Kidney (tissue), 14 donors: ENCODE measurements around the gene SNRNP48. TPM values are rescaled to one million over a fixed set of nuclear protein-coding genes. Genes with fewer than 3 reads are reported as not detected.

Source experiments
- DNase-seq, 5 donors: peaks; one replicate each; pipeline ENCODE4 v3.0.0-alpha.2; 2013 to 2020
- FAIRE-seq: peaks from 2 replicates; lab custom pipeline; 2012; peaks lifted over from hg19 to GRCh38; lab: Jason Lieb, UNC
- H3K27ac ChIP-seq, 2 donors: one replicate each; pipeline ENCODE4 v1.7.0; 2013; ENCODE audit warnings: low read depth in 2 of 2, low read length in 2 of 2, inconsistent platforms in 1 of 2
- H3K27me3 ChIP-seq: one replicate; pipeline ENCODE4 v1.7.1; 2013; ENCODE audit warnings: low read length, inconsistent platforms; ENCODE audit not compliant: control insufficient read depth, insufficient read depth
- H3K36me3 ChIP-seq, 3 donors: one replicate each; pipeline versions ENCODE4 v1.7.0 to v1.7.1; 2013; ENCODE audit warnings: low read length in 3 of 3, control low read depth in 1 of 3, inconsistent platforms in 1 of 3; ENCODE audit not compliant: insufficient read depth in 3 of 3, control insufficient read depth in 2 of 3
- H3K4me1 ChIP-seq, 3 donors: one replicate each; pipeline versions ENCODE4 v1.7.0 to v1.7.1; 2013; ENCODE audit warnings: low read length in 3 of 3, inconsistent platforms in 1 of 3, low read depth in 1 of 3; ENCODE audit not compliant: control insufficient read depth in 2 of 3, insufficient read depth in 2 of 3
- H3K4me3 ChIP-seq, 3 donors: one replicate each; pipeline versions ENCODE4 v1.7.0 to v1.8.1; 2013; ENCODE audit warnings: low read length in 3 of 3, control low read depth in 1 of 3, inconsistent platforms in 1 of 3
- H3K9ac ChIP-seq, 3 donors: one replicate each; pipeline versions ENCODE4 v1.7.0 to v1.7.1; 2013; ENCODE audit warnings: low read length in 3 of 3, control low read depth in 1 of 3, inconsistent platforms in 1 of 3
- H3K9me3 ChIP-seq, 3 donors: one replicate each; pipeline versions ENCODE4 v1.7.0 to v1.7.1; 2013; ENCODE audit warnings: low read length in 3 of 3, control low read depth in 1 of 3, inconsistent platforms in 1 of 3; ENCODE audit not compliant: control insufficient read depth in 2 of 3, insufficient read depth in 1 of 3
- intact Hi-C: fragments of 100-400 bp; cut with DNase I; formaldehyde crosslinking; loops from one replicate; pipeline ENCODE4 v1.11.1; 2022
- polyA plus RNA-seq: library from polyadenylated mRNA; stranded (reverse); fragments of 350-450 nt; fragmentation: Illumina TruSeq; extraction: RNeasy Lipid Tissue Mini Kit (QIAGEN cat#74804); gene quantifications from one replicate; pipeline ENCODE4 v1.2.3, GENCODE V29; 2014; ENCODE audit warnings: low read depth, low replicate concordance; ENCODE audit not compliant: insufficient read depth
- total RNA-seq: library from RNA; stranded (reverse); fragmentation: NEBNext Ultra II Directional; extraction: Animal tissue kit (Norgen Biotek cat#: 25700); gene quantifications from one replicate; pipeline ENCODE4 v1.2.1, GENCODE V29; 2021
- TF ChIP-seq, protein P1 (sequence below): IDR thresholded peaks from 3 replicates; pipeline ENCODE4 v1.5.1; 2012; ENCODE audit warnings: mild to moderate bottlenecking, moderate library complexity, borderline replicate concordance; ENCODE audit not compliant: insufficient read depth; ENCODE audit errors: extremely low read depth
- donor health status: control.
- donor health status: control.
- donor health status: control.
- donor health status: control.
- donor health status: control.
- donor health status: DM: yes; HTN: yes; CAD: no.
- donor health status: Normal renal cell carcinoma (clear cell type).

The SNRNP48 gene
- total and polyA plus RNA-seq, 2 donors from 2014 or later = 5.2 to 12.1 TPM

- FAIRE-seq = no peak
Observed at GRCh38 chr6:7562769-7563168, 27.2 kb upstream of the SNRNP48 start.

DNA sequence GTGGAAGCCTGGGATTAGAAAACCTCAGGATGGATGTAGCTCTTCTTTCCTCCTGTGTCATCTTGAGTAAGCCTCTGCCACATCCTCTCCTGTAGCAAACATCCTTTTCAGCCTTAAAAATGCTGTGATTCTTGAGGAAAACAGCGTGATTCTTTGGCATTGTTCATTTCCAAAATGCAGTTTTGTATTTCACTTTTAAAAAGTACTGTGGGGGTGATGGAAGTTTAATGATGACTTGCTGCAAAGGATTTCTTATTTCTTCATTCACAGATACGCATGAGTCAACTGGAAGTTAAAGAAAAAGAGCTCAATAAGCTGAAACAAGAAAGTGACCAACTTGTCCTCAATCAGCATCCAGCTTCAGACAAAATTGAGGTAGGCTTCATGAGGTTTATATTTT is 23.9 kb upstream of the SNRNP48 start:
- H3K27ac ChIP-seq = no peak overlapping the region
- peaks cover 6 to 63% (median 40%) of the 10 kb centered on the region in 3 donors for H3K36me3 ChIP-seq
- peaks cover 0 to 1% (median 0%) of the 10 kb centered on the region in 3 donors for H3K4me1 ChIP-seq
- no peaks in the 10 kb centered on the region for H3K27me3 ChIP-seq
- intact Hi-C loops = no loop called here
- DNase-seq (no peak), FAIRE-seq (no peak)
- H3K9ac ChIP-seq = no peak overlapping the region
- TF ChIP-seq, protein P1, sequence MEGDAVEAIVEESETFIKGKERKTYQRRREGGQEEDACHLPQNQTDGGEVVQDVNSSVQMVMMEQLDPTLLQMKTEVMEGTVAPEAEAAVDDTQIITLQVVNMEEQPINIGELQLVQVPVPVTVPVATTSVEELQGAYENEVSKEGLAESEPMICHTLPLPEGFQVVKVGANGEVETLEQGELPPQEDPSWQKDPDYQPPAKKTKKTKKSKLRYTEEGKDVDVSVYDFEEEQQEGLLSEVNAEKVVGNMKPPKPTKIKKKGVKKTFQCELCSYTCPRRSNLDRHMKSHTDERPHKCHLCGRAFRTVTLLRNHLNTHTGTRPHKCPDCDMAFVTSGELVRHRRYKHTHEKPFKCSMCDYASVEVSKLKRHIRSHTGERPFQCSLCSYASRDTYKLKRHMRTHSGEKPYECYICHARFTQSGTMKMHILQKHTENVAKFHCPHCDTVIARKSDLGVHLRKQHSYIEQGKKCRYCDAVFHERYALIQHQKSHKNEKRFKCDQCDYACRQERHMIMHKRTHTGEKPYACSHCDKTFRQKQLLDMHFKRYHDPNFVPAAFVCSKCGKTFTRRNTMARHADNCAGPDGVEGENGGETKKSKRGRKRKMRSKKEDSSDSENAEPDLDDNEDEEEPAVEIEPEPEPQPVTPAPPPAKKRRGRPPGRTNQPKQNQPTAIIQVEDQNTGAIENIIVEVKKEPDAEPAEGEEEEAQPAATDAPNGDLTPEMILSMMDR = no peak
- no peak overlapping the region for H3K4me3 ChIP-seq
- no peaks in the 10 kb centered on the region for H3K9me3 ChIP-seq

More at GRCh38 chr6:7562769-7563168, 27.2 kb upstream of the SNRNP48 start:
- H3K27ac ChIP-seq = no peak overlapping the region
- intact Hi-C loops = no loop called here
- no peaks in the 10 kb centered on the region for H3K9me3 ChIP-seq
- no peaks in the 10 kb centered on the region for H3K27me3 ChIP-seq
- DNase-seq = no peak
- peaks cover 0 to 3% (median 0%) of the 10 kb centered on the region in 3 donors for H3K4me1 ChIP-seq
- H3K36me3 ChIP-seq = peaks cover 3 to 47% (median 27%) of the 10 kb centered on the region in 3 donors
- no peak overlapping the region for H3K4me3 ChIP-seq
- TF ChIP-seq, protein P1 = no peak
- no peak overlapping the region for H3K9ac ChIP-seq

DNA sequence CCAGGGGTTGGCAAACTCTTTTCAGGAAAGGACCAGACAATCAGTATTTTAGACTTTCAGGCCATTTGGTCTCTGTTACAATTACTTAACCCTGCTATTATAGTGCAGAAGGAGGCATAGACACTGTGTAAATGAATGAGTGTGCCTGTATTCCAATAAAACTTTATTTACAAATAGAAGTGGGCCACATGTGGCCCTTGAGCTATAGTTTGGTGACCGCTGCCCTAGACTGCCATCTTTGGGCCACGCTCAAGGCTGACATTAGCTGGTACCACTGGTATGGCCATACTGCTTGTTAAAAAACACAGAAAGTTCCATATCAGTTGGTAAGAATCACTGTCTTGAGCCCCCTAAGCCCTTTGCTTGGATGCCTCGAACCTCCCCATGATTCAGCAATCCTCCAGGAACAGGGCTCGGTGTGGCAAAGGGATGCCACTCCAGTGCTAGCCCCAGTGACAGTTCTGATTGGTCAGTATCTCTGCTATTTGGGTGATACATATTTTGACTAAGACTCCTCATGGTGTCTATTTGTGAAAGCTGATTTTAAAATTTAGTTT is 23.3 kb upstream of the SNRNP48 start:
- H3K27ac ChIP-seq = no peak overlapping the region
- intact Hi-C loops = no loop called here
- H3K36me3 ChIP-seq = peaks cover 6 to 69% (median 40%) of the 10 kb centered on the region in 3 donors
- DNase-seq = no peak
- no peak for FAIRE-seq
- no peak overlapping the region for H3K4me3 ChIP-seq
- no peaks in the 10 kb centered on the region for H3K4me1 ChIP-seq
- H3K27me3 ChIP-seq = no peaks in the 10 kb centered on the region
- TF ChIP-seq, protein P1 = no peak
- no peak overlapping the region for H3K9ac ChIP-seq
- H3K9me3 ChIP-seq = no peaks in the 10 kb centered on the region
